HEK293T (cell line): ENCODE data around the gene NMRK1.

Source experiments
- HDGF ChIP-seq: fragments of 450-650 bp; IDR thresholded peaks from 2 replicates; pipeline ENCODE4 v1.6.1; 2017; ENCODE audit warnings: antibody characterized with exemption, borderline replicate concordance
- L3MBTL2 ChIP-seq: fragments of 450-650 bp; conservative IDR thresholded peaks from 2 replicates; pipeline ENCODE4 v1.6.1; 2016; ENCODE audit warnings: mild to moderate bottlenecking
- LEF1 ChIP-seq: fragments of 450-650 bp; IDR thresholded peaks from 2 replicates; pipeline ENCODE4 v1.6.1; 2017; ENCODE audit warnings: mild to moderate bottlenecking, borderline replicate concordance
- SP1 ChIP-seq: fragments of 450-650 bp; IDR thresholded peaks from 2 replicates; pipeline ENCODE4 v1.6.1; 2017

- TF ChIP-seq LEF1: no peak
- TF ChIP-seq L3MBTL2: no peak
- TF ChIP-seq SP1: no peak
- TF ChIP-seq HDGF: no peak
These were observed 2.3 kb downstream of the NMRK1 start for GRCh38 chr9:75085640-75086039.
